A549 (cell line): Measurements from ENCODE around the gene C2CD4C.

ENCODE experiments used
- CTCF ChIP-seq: fragments of >200 bp; sonication (Bioruptor Twin); formaldehyde crosslinking; IDR thresholded peaks from 3 replicates; pipeline ENCODE4 v1.5.1; 2016
- EP300 ChIP-seq, 2 experiments: fragments of >200 bp; sonication (Bioruptor Twin); formaldehyde crosslinking; IDR thresholded peaks; 2 replicates in 1 of 2; 3 replicates in 1 of 2; pipeline ENCODE4 v1.6.1; 2016 to 2017
- FOSL2 ChIP-seq, 2 experiments: fragments of 450-650 bp in 1 of 2; fragments of >200 bp in 1 of 2; sonication (Bioruptor Twin) in 1 of 2; formaldehyde crosslinking; IDR thresholded peaks; 2 replicates each; pipeline versions ENCODE4 v1.5.0 to v1.6.1; 2016 to 2020; ENCODE audit warnings: mild to moderate bottlenecking in 1 of 2, moderate library complexity in 1 of 2
- KDM5A ChIP-seq: fragments of 200-600 bp; sonication (generic); IDR thresholded peaks from 2 replicates; pipeline ENCODE4 v1.6.1; 2016; ENCODE audit warnings: antibody characterized with exemption, mild to moderate bottlenecking
- MAFK ChIP-seq: fragments of 450-650 bp; IDR thresholded peaks from 2 replicates; pipeline ENCODE4 v1.6.1; 2014; ENCODE audit not compliant: partially characterized antibody
- MAX ChIP-seq: IDR thresholded peaks from 2 replicates; pipeline ENCODE4 v1.6.1; 2012
- REST ChIP-seq: fragments of 200-600 bp; sonication (generic); IDR thresholded peaks from 2 replicates; pipeline ENCODE4 v1.6.1; 2016; ENCODE audit warnings: antibody characterized with exemption, mild to moderate bottlenecking, moderate library complexity
- RNF2 ChIP-seq: fragments of 200-600 bp; sonication (generic); IDR thresholded peaks from 2 replicates; pipeline ENCODE4 v1.6.1; 2016; ENCODE audit warnings: low read depth, mild to moderate bottlenecking, antibody characterized with exemption, moderate library complexity, borderline replicate concordance
- SREBF2 ChIP-seq: fragments of 450-650 bp; IDR thresholded peaks from 2 replicates; pipeline ENCODE4 v1.6.1; 2014; ENCODE audit warnings: mild to moderate bottlenecking, moderate library complexity
- TP53 ChIP-seq: fragments of 250-450 bp; sonication (Bioruptor Pico); IDR thresholded peaks from 2 replicates; pipeline ENCODE4 v1.5.0; 2021; ENCODE audit warnings: mild to moderate bottlenecking, moderate library complexity
- ZSCAN20 ChIP-seq: fragments of 250-450 bp; sonication (Bioruptor Pico); IDR thresholded peaks from 2 replicates; pipeline ENCODE4 v1.8.0; 2022; ENCODE audit warnings: mild to moderate bottlenecking, moderate library complexity
- TF ChIP-seq, protein P1 (sequence below): IDR thresholded peaks from 2 replicates; pipeline ENCODE4 v1.6.1; 2012
- TF ChIP-seq, protein P2 (sequence below): fragments of 150-350 bp; IDR thresholded peaks from 2 replicates; pipeline ENCODE4 v1.6.1; 2014; ENCODE audit warnings: low read depth, mild to moderate bottlenecking, low read length
- TF ChIP-seq, protein P3 (sequence below): fragments of >200 bp; sonication (Bioruptor Twin); formaldehyde crosslinking; IDR thresholded peaks from 3 replicates; pipeline ENCODE4 v1.6.1; 2016

- no peak for TF ChIP-seq EP300 (IDR thresholded peaks at IDR 0.05)
- TF ChIP-seq CTCF = no peak
- no peak for TF ChIP-seq KDM5A
- no peak for TF ChIP-seq FOSL2 (IDR thresholded peaks at IDR 0.05)
- TF ChIP-seq FOSL2 (CRISPR knock-in tag; IDR thresholded peaks at IDR 0.05) = no peak
- no peak for TF ChIP-seq RNF2
- no peak for TF ChIP-seq REST
- no peak for TF ChIP-seq TP53
- TF ChIP-seq, protein P1, sequence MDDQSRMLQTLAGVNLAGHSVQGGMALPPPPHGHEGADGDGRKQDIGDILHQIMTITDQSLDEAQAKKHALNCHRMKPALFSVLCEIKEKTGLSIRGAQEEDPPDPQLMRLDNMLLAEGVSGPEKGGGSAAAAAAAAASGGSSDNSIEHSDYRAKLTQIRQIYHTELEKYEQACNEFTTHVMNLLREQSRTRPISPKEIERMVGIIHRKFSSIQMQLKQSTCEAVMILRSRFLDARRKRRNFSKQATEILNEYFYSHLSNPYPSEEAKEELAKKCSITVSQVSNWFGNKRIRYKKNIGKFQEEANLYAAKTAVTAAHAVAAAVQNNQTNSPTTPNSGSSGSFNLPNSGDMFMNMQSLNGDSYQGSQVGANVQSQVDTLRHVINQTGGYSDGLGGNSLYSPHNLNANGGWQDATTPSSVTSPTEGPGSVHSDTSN = no peak
- TF ChIP-seq MAX = no peak
- TF ChIP-seq ZSCAN20 (CRISPR knock-in tag) = no peak
- TF ChIP-seq, protein P2, sequence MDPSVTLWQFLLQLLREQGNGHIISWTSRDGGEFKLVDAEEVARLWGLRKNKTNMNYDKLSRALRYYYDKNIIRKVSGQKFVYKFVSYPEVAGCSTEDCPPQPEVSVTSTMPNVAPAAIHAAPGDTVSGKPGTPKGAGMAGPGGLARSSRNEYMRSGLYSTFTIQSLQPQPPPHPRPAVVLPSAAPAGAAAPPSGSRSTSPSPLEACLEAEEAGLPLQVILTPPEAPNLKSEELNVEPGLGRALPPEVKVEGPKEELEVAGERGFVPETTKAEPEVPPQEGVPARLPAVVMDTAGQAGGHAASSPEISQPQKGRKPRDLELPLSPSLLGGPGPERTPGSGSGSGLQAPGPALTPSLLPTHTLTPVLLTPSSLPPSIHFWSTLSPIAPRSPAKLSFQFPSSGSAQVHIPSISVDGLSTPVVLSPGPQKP = no peak
- no peak for TF ChIP-seq MAFK
- no peak for TF ChIP-seq SREBF2
- TF ChIP-seq, protein P3, sequence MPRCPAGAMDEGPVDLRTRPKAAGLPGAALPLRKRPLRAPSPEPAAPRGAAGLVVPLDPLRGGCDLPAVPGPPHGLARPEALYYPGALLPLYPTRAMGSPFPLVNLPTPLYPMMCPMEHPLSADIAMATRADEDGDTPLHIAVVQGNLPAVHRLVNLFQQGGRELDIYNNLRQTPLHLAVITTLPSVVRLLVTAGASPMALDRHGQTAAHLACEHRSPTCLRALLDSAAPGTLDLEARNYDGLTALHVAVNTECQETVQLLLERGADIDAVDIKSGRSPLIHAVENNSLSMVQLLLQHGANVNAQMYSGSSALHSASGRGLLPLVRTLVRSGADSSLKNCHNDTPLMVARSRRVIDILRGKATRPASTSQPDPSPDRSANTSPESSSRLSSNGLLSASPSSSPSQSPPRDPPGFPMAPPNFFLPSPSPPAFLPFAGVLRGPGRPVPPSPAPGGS = no peak
These were observed 28.1 kb upstream of the C2CD4C start for GRCh38 chr19:437041-437440.
